ENCODE measurements around the gene PYGB.
"Not testable (repeated sequence)": the region's sequence is repeated elsewhere in the genome, so short reads cannot be mapped to it uniquely, and the experiment has no call there.

The PYGB gene

DNA sequence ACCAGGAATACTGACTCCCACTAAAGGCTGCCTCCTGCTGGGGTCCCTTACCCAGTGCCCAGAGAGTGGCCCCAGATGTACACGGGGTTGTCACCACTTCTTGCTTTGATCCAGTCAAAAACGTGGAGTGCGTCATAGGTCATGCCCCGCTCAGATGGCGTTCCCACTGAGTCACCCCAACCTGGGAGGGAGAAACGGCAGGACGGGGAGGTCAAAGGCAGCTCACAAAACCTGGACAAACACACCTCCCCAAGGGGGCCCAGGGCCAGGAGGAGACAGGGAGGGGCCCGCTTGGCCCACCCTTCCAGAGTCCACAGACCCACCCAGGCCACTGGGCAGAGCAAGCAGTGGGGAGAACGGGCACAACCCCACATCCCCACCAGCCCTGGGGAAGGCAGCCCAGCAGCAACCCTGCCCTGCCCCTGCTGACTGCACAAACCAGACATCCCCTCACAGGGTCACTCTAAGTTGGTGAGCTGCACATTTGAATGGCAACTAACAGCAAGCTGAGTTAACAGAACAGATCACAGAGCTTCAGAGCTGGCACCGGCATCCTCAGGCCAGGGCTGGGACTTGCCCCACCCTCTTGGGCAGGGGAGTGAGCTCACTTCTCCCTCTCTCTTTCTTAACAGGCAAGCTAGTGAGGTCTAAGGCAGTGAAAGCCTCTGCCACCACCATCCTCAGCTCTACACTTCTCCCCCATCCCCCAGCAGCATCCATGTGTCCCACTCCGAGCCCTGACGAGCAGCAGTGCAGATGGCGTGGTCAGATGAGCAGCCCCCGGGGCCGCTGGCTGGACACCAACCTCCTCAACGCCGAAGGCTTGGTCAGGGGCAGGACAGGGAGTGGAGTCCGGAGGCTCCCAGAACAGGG is 61.7 kb downstream of the PYGB start:
- TF ChIP-seq, protein P1, sequence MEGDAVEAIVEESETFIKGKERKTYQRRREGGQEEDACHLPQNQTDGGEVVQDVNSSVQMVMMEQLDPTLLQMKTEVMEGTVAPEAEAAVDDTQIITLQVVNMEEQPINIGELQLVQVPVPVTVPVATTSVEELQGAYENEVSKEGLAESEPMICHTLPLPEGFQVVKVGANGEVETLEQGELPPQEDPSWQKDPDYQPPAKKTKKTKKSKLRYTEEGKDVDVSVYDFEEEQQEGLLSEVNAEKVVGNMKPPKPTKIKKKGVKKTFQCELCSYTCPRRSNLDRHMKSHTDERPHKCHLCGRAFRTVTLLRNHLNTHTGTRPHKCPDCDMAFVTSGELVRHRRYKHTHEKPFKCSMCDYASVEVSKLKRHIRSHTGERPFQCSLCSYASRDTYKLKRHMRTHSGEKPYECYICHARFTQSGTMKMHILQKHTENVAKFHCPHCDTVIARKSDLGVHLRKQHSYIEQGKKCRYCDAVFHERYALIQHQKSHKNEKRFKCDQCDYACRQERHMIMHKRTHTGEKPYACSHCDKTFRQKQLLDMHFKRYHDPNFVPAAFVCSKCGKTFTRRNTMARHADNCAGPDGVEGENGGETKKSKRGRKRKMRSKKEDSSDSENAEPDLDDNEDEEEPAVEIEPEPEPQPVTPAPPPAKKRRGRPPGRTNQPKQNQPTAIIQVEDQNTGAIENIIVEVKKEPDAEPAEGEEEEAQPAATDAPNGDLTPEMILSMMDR (IDR thresholded peaks at IDR 0.05), result no peak
- Histone ChIP-seq H3K4me3 (ENCODE audit: low read depth in 1 of 2, low read length in 1 of 2) (no peak overlapping the region), H3K9me3 (no peaks in the 10 kb centered on the region), H3K36me3 (peaks cover 4% of the 10 kb centered on the region), H3K27me3 (no peaks in the 10 kb centered on the region), H3K27ac (no peak overlapping the region), H3K4me1 (ENCODE audit: control insufficient read depth in 1 of 2, insufficient read depth in 1 of 2, low read depth in 1 of 2, low read length in 1 of 2) (no peaks in the 10 kb centered on the region)

DNA sequence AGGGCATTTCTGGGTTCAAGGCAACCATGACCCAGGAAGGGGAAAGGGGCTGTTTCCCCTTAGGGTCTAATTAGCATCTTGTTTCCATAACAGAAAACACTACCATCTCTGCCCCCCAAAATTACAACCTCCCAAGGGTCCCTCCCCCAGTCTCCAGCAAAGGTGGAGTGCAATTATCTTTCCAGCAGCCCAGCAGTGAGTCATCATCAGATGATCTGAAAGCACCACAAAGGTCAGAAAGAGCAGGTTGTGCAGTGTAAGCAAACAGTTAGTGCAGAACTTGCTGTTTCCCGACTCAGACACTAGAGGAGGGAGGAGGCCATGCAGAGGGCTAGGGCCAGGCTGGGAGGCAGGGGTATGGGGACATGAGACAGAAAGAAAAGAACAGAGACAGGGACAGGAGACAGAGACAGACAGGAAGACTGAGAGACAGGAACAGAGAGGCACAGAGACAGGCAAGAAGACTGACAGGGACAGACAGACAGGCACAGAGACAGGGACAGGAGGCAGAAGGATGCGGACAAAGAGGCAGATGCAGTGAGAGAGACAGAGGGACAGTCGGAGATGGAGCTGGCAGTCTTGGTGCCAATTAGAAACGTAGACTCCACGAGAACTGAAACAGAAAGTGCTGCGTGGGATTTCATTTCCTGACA is 62.5 kb downstream of the PYGB start:
- Histone ChIP-seq H3K4me1 (ENCODE audit: control insufficient read depth in 1 of 2, insufficient read depth in 1 of 2, low read depth in 1 of 2, low read length in 1 of 2) (no peaks in the 10 kb centered on the region), H3K27ac (no peak overlapping the region), H3K36me3 (peaks cover 4% of the 10 kb centered on the region), H3K4me3 (ENCODE audit: low read depth in 1 of 2, low read length in 1 of 2) (no peak overlapping the region), H3K9me3 (no peaks in the 10 kb centered on the region), H3K27me3 (no peaks in the 10 kb centered on the region)
- TF ChIP-seq, protein P1 (IDR thresholded peaks at IDR 0.05), result no peak

DNA sequence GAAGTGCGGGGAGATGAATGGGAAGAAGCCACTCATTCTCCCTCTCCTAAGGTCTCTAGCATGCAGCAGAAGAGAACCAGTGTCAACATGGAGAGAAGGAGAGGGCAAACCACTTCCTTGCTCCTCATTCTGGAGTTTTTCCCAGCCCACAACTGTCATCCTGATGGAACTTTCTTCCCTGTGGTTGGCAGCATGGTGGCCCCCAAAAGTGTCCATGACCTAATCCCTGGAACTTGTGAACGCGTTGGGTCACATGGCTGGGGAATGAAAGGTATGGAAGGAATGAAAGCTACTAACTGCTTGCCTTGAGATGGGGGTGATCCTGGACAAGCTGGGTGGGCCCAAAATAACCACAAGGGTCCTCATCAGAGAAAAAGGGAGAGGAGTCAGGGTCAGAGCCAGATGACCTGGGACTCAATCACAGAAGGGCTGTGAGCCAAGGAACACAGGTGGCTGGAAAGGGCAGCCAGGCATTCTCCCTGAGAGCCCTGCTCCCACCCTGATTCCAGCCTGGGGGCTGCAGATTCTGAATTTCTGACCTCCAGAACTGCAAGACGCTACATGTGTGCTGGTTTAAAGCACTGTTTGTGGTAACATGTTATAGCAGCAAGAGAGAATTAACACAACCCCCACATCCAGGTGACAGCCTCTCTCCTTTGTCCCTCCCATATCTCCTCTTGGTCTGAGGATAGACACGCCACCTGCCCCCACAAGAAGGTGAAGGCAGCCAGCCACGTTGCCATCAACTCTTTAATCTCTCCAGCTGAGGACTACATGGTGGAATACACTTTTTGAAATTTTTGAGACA is 63.2 kb downstream of the PYGB start:
- Histone ChIP-seq H3K9me3 (no peaks in the 10 kb centered on the region), H3K27me3 (no peaks in the 10 kb centered on the region), H3K4me3 (ENCODE audit: low read depth in 1 of 2, low read length in 1 of 2) (no peak overlapping the region), H3K36me3 (peaks cover 4% of the 10 kb centered on the region), H3K27ac (no peak overlapping the region), H3K4me1 (ENCODE audit: control insufficient read depth in 1 of 2, insufficient read depth in 1 of 2, low read depth in 1 of 2, low read length in 1 of 2) (no peaks in the 10 kb centered on the region)
- TF ChIP-seq, protein P1 (IDR thresholded peaks at IDR 0.05), result no peak

DNA sequence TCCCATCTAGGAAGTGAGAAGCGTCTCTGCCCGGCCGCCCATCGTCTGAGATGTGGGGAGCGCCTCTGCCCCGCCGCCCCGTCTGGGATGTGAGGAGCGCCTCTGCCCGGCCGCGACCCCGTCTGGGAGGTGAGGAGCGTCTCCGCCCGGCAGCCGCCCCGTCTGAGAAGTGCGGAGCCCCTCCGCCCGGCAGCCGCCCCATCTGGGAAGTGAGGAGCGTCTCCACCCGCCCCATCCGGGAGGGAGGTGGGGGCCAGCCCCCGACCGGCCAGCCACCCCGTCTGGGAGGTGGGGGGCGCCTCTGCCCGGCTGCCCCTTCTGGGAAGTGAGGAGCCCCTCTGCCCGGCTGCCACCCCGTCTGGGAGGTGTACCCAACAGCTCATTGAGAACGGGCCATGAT is 64.8 kb downstream of the PYGB start:
- not testable (repeated sequence) for H3K36me3 ChIP-seq; H3K27ac ChIP-seq; H3K4me1 ChIP-seq (ENCODE audit: control insufficient read depth in 1 of 2, insufficient read depth in 1 of 2, low read depth in 1 of 2, low read length in 1 of 2); H3K27me3 ChIP-seq; H3K4me3 ChIP-seq (ENCODE audit: low read depth in 1 of 2, low read length in 1 of 2); H3K9me3 ChIP-seq

DNA sequence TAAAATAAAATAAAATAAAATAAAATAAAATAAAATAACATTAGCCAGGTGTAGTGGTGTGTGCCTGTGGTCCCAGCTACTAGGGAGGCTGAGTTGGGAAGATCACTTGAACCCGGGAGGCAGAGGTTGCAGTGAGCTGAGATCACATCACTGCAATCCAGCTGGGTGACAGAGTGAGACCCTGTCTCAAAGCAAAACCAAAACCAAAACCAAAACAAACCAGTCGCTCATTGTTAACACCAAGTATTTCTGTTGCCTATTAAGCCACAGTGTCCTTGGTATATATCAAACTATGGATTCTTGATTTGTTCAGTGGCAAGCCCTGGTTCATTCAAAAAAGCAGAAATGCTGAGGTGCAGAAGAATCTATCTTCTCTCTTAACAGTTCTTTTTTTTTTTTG is 65.7 kb downstream of the PYGB start:
- no peaks in the 10 kb centered on the region for H3K4me1 ChIP-seq (ENCODE audit: control insufficient read depth in 1 of 2, insufficient read depth in 1 of 2, low read depth in 1 of 2, low read length in 1 of 2)

More for the DNA sequence above, 65.7 kb downstream of the PYGB start:
- Histone ChIP-seq H3K9me3 (no peaks in the 10 kb centered on the region), H3K27me3 (no peaks in the 10 kb centered on the region), H3K4me3 (ENCODE audit: low read depth in 1 of 2, low read length in 1 of 2) (no peak overlapping the region), H3K27ac (no peak overlapping the region), H3K36me3 (peaks cover 7% of the 10 kb centered on the region)
- TF ChIP-seq, protein P1 (IDR thresholded peaks at IDR 0.05), result no peak
